Endothelial cell of umbilical vein (primary cell): ENCODE data around the gene SERPINE3. TPM values are rescaled to one million over a fixed set of nuclear protein-coding genes. Genes with fewer than 3 reads are reported as not detected.

Experiments
- BruUV-seq: library from RNA; stranded (reverse); fragments of 400-500 nt; replicated peaks from 2 replicates; lab custom pipeline; 2021; lab: Mats Ljungman, UMichigan
- CTCF ChIA-PET: fragments of 300-600, 350-600 bp; sonication (Branson Sonifier 250); formaldehyde crosslinking; loops from one replicate; lab custom pipeline; 2021; ENCODE audit warnings: antibody characterized with exemption, inconsistent platforms; lab: Charles Lee
- POLR2A ChIA-PET: fragments of 300-600, 350-600 bp; sonication (Branson Sonifier 250); formaldehyde crosslinking; loops from one replicate; lab custom pipeline; 2021; ENCODE audit warnings: antibody characterized with exemption, inconsistent platforms; lab: Charles Lee
- DNase-seq: peaks from one replicate; pipeline ENCODE4 v3.0.0-alpha.2; 2011; ENCODE audit warnings: low read depth, low spot score
- FAIRE-seq: peaks from 2 replicates; lab custom pipeline; 2011; peaks lifted over from hg19 to GRCh38; lab: Jason Lieb, UNC
- H2AFZ ChIP-seq: 2 replicates; pipeline ENCODE4 v1.6.0; 2012; ENCODE audit warnings: low read depth, low read length, control low read depth, inconsistent platforms
- H3K27ac ChIP-seq: 2 replicates; pipeline ENCODE4 v1.5.1; 2011; ENCODE audit warnings: low read depth, mild to moderate bottlenecking, control low read depth, low read length, moderate library complexity; ENCODE audit not compliant: insufficient read depth
- H3K27me3 ChIP-seq, 2 experiments: 2 replicates each; pipeline versions ENCODE4 v1.6.0 to v1.6.1; 2011; ENCODE audit warnings: low read length in 2 of 2, mixed read lengths in 1 of 2; ENCODE audit not compliant: control insufficient read depth in 2 of 2, insufficient read depth in 2 of 2
- H3K36me3 ChIP-seq, 2 experiments: 2 replicates in 1 of 2; 3 replicates in 1 of 2; pipeline ENCODE4 v1.5.1; 2011; ENCODE audit warnings: low read length in 2 of 2, mild to moderate bottlenecking in 1 of 2, moderate library complexity in 1 of 2; ENCODE audit not compliant: control insufficient read depth in 2 of 2, insufficient read depth in 2 of 2; ENCODE audit errors: extremely low read depth in 1 of 2
- H3K4me1 ChIP-seq: 3 replicates; pipeline ENCODE4 v1.5.1; 2011; ENCODE audit warnings: mild to moderate bottlenecking, low read length; ENCODE audit not compliant: control insufficient read depth, insufficient read depth; ENCODE audit errors: extremely low read depth
- H3K4me2 ChIP-seq: 2 replicates; pipeline ENCODE4 v1.6.1; 2011; ENCODE audit warnings: low read length, control low read depth, mixed read lengths; ENCODE audit not compliant: insufficient read depth
- H3K4me3 ChIP-seq, 3 experiments: fragments of 200-600 bp in 1 of 3; sonication (generic), shearing (Covaris generic) in 1 of 3; replicated peaks in 1 of 3; 2 replicates each; pipeline ENCODE4 v1.5.1; 2011 to 2016; ENCODE audit warnings: control low read depth in 3 of 3, low read length in 3 of 3, mild to moderate bottlenecking in 2 of 3, inconsistent platforms in 1 of 3, low read depth in 1 of 3, moderate library complexity in 1 of 3; ENCODE audit not compliant: insufficient read depth in 1 of 3
- H3K79me2 ChIP-seq: 2 replicates; pipeline ENCODE4 v1.6.0; 2012; ENCODE audit warnings: low read length, inconsistent platforms; ENCODE audit not compliant: control insufficient read depth, insufficient read depth
- H3K9ac ChIP-seq: replicated peaks from 2 replicates; pipeline ENCODE3; 2011; ENCODE audit warnings: low read length, control low read depth; ENCODE audit not compliant: insufficient read depth; ENCODE audit errors: extremely low read depth
- H3K9me1 ChIP-seq: replicated peaks from 3 replicates; pipeline ENCODE4 v1.6.0; 2011; ENCODE audit warnings: mild to moderate bottlenecking, low read length; ENCODE audit not compliant: control insufficient read depth, insufficient read depth; ENCODE audit errors: extremely low read depth
- H3K9me3 ChIP-seq: replicated peaks from 2 replicates; pipeline ENCODE4 v1.5.1; 2012; ENCODE audit warnings: low read length, inconsistent platforms; ENCODE audit not compliant: control insufficient read depth, insufficient read depth
- H4K20me1 ChIP-seq: replicated peaks from 2 replicates; pipeline ENCODE3; 2011; ENCODE audit warnings: mild to moderate bottlenecking, low read length; ENCODE audit not compliant: control insufficient read depth, insufficient read depth; ENCODE audit errors: extremely low read depth
- EZH2 ChIP-seq: IDR thresholded peaks from 2 replicates; pipeline ENCODE4 v1.6.1; 2012; ENCODE audit warnings: borderline replicate concordance, low read depth, mild to moderate bottlenecking, moderate library complexity, low read length, inconsistent platforms; ENCODE audit not compliant: severe bottlenecking
- FOS ChIP-seq: IDR thresholded peaks from 2 replicates; pipeline ENCODE4 v1.6.1; 2011; ENCODE audit warnings: mild to moderate bottlenecking, low read length, moderate library complexity, borderline replicate concordance; ENCODE audit not compliant: insufficient read depth
- GATA2 ChIP-seq: IDR thresholded peaks from 2 replicates; pipeline ENCODE4 v1.7.0; 2011; ENCODE audit warnings: low read depth, mild to moderate bottlenecking, moderate library complexity, mixed read lengths, low read length; ENCODE audit not compliant: insufficient read length, insufficient read depth
- JUN ChIP-seq: IDR thresholded peaks from 2 replicates; pipeline ENCODE4 v1.6.1; 2011; ENCODE audit warnings: borderline replicate concordance, low read depth; ENCODE audit not compliant: insufficient read length, insufficient read depth
- MYC ChIP-seq: IDR thresholded peaks from one replicate; pipeline ENCODE4 v1.6.1; 2011; ENCODE audit warnings: mild to moderate bottlenecking, low read depth, low read length
- POLR2A ChIP-seq: IDR thresholded peaks from 2 replicates; pipeline ENCODE4 v1.6.1; 2012; ENCODE audit warnings: low read depth, mild to moderate bottlenecking, control low read depth, low read length
- POLR2AphosphoS5 ChIP-seq: IDR thresholded peaks from 2 replicates; pipeline ENCODE4 v1.6.1; 2012; ENCODE audit warnings: low read depth, mild to moderate bottlenecking, control low read depth, low read length, moderate library complexity; ENCODE audit not compliant: insufficient read depth
- dilution Hi-C: fragments of 300-500 bp; cut with MboI; formaldehyde crosslinking; loops from one replicate; pipeline ENCODE4 v1.15.0; 2019; ENCODE audit warnings: low sequenced_read_pairs; ENCODE audit not compliant: extremely low pct_ligation_motif_present
- intact Hi-C: fragments of 100-400 bp; cut with micrococcal nuclease; formaldehyde crosslinking; loops from one replicate; pipeline ENCODE4 v1.10.0; 2022
- polyA plus RNA-seq, 4 experiments: library from polyadenylated mRNA; depleted of rRNA in 3 of 4; stranded (reverse) in 3 of 4; unstranded in 1 of 4; fragments of >200 nt; gene quantifications; 2 replicates each; pipeline versions ENCODE4 v1.2.1 to v1.2.3, GENCODE V29; 2011 to 2012; ENCODE audit warnings: missing spikeins in 1 of 4
- total RNA-seq: library from RNA; stranded (reverse); gene quantifications from 2 replicates; pipeline ENCODE4 v1.2.3, GENCODE V29; 2021
- TF ChIP-seq, protein P1 (sequence below): IDR thresholded peaks from 2 replicates; pipeline ENCODE4 v1.6.1; 2011; ENCODE audit not compliant: insufficient read depth, insufficient read length
- TF ChIP-seq, protein P2 (sequence below), 2 donors: IDR thresholded peaks; 1 replicate in 1 of 2; 2 replicates in 1 of 2; pipeline ENCODE4 v1.5.1; 2011; ENCODE audit warnings: low read length in 2 of 2, mild to moderate bottlenecking in 2 of 2, moderate library complexity in 2 of 2, control low read depth in 1 of 2, inconsistent platforms in 1 of 2, low read depth in 1 of 2; ENCODE audit not compliant: insufficient read depth in 1 of 2; ENCODE audit errors: extremely low read depth in 1 of 2

Gene SERPINE3
- total and polyA plus RNA-seq, 2 donors (not counting 3 experiments of a cell fraction or from before 2014, with no cell fraction given), result not detected

DNA sequence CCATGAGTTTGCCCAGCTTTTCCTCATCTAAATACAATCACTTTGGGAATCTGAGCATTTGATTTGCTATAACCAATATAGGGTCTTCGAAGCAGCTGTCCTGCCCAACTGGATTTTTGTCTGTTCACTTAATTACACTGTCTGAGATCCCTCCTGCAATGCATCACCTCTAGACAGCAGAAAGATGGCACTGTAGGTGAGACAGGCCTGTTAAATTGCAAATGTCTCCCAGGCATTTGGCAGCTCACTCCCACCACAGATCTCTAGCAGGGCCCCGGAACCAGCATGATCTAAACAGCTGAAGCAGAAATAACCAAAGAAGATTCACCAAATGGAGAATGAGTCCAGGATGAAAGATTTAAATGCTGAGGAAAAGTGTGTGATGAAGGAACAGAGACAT, 41.9 kb upstream of the SERPINE3 start:
- no peak overlapping the region for H3K27ac ChIP-seq
- FAIRE-seq (no peak), DNase-seq (no peak)
- H3K9me1 ChIP-seq, result no peaks in the 10 kb centered on the region
- TF ChIP-seq MYC (no peak), JUN (no peak), POLR2AphosphoS5 (no peak), GATA2 (no peak), POLR2A (no peak), FOS (no peak), EZH2 (no peak)
- TF ChIP-seq, protein P1, sequence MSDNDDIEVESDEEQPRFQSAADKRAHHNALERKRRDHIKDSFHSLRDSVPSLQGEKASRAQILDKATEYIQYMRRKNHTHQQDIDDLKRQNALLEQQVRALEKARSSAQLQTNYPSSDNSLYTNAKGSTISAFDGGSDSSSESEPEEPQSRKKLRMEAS, result no peak
- TF ChIP-seq, protein P2, sequence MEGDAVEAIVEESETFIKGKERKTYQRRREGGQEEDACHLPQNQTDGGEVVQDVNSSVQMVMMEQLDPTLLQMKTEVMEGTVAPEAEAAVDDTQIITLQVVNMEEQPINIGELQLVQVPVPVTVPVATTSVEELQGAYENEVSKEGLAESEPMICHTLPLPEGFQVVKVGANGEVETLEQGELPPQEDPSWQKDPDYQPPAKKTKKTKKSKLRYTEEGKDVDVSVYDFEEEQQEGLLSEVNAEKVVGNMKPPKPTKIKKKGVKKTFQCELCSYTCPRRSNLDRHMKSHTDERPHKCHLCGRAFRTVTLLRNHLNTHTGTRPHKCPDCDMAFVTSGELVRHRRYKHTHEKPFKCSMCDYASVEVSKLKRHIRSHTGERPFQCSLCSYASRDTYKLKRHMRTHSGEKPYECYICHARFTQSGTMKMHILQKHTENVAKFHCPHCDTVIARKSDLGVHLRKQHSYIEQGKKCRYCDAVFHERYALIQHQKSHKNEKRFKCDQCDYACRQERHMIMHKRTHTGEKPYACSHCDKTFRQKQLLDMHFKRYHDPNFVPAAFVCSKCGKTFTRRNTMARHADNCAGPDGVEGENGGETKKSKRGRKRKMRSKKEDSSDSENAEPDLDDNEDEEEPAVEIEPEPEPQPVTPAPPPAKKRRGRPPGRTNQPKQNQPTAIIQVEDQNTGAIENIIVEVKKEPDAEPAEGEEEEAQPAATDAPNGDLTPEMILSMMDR (IDR thresholded peaks at IDR 0.05; ENCODE audit: extremely low read depth in 1 of 2, insufficient read depth in 1 of 2, low read depth in 1 of 2, low read length in 2 of 2), result no peak
- peaks cover 0 to 6% of the 10 kb centered on the region in 2 experiments for H3K27me3 ChIP-seq
- no peak overlapping the region for H3K4me3 ChIP-seq
- intact Hi-C loops, result no loop called here
- no peak overlapping the region for H2AFZ ChIP-seq
- H3K36me3 ChIP-seq, result no peaks in the 10 kb centered on the region
- no peaks in the 10 kb centered on the region for H3K79me2 ChIP-seq
- dilution Hi-C loops, result no loop called here
- H3K4me2 ChIP-seq, result no peak overlapping the region
- H3K9ac ChIP-seq, result no peak overlapping the region
- ChIA-PET POLR2A (no interaction called here), CTCF (interaction anchor here (1.4 to 4.9 kb wide), 3 partner anchors 10 to 172 kb away, joined by 3 to 38 read pairs (median 4); no protein-coding TSS in a partner anchor)
- H4K20me1 ChIP-seq, result no peaks in the 10 kb centered on the region
- no peaks in the 10 kb centered on the region for H3K9me3 ChIP-seq
- no peaks in the 10 kb centered on the region for H3K4me1 ChIP-seq
- no TSS peak for BruUV-seq
